Lower lobe of right lung (tissue), 2 donors: ENCODE results near the gene CLNK. TPM values are rescaled to one million over a fixed set of nuclear protein-coding genes. Genes with fewer than 3 reads are reported as not detected.

Source experiments
- ATAC-seq, 2 donors: fragments of 200-7000 bp; cut with Tn5 transposase; one replicate each; pipeline ENCODE4 v1.9.1; 2020 to 2022; ENCODE audit warnings: mild to moderate bottlenecking in 2 of 2, moderate library complexity in 2 of 2
- DNase-seq: peaks from one replicate; pipeline ENCODE4 v3.0.0-alpha.2; 2020
- H3K27ac ChIP-seq: fragments of 200-600 bp; one replicate; pipeline ENCODE4 v1.8.0; 2022
- H3K27me3 ChIP-seq: fragments of 200-600 bp; one replicate; pipeline ENCODE4 v1.8.0; 2022; ENCODE audit warnings: low read depth
- H3K36me3 ChIP-seq: fragments of 200-600 bp; one replicate; pipeline ENCODE4 v1.8.0; 2022; ENCODE audit warnings: mild to moderate bottlenecking
- H3K4me1 ChIP-seq: fragments of 200-600 bp; one replicate; pipeline ENCODE4 v1.8.0; 2022
- H3K4me3 ChIP-seq: fragments of 200-600 bp; one replicate; pipeline ENCODE4 v1.8.0; 2022; ENCODE audit warnings: mild to moderate bottlenecking
- H3K9me3 ChIP-seq: fragments of 200-600 bp; one replicate; pipeline ENCODE4 v1.8.0; 2022
- CTCF ChIP-seq: fragments of 200-600 bp; IDR thresholded peaks from one replicate; pipeline ENCODE4 v1.8.0; 2022; ENCODE audit warnings: antibody characterized with exemption, mild to moderate bottlenecking
- intact Hi-C: fragments of 100-400 bp; cut with DNase I; formaldehyde crosslinking; loops from one replicate; pipeline ENCODE4 v1.11.0; 2022
- total RNA-seq: library from RNA; stranded (reverse); fragmentation: NEBNext Ultra II Directional; extraction: Animal tissue kit (Norgen Biotek cat#: 25700); gene quantifications from one replicate; pipeline ENCODE4 v1.2.1, GENCODE V29; 2021
- donor health status: DM: no; HTN: yes; CAD: no; lungs with severe emphysema.

Gene CLNK
- total RNA-seq, 1 donor from 2014 or later, result 0.09 TPM

- H3K4me1 ChIP-seq, result no peaks in the 10 kb centered on the region
- H3K9me3 ChIP-seq, result no peaks in the 10 kb centered on the region
- TF ChIP-seq CTCF, result no peak
- no peaks in the 10 kb centered on the region for H3K36me3 ChIP-seq
- ATAC-seq (peak; percentile 57 to 58), DNase-seq (no peak)
- H3K4me3 ChIP-seq, result no peak overlapping the region
- no peaks in the 10 kb centered on the region for H3K27me3 ChIP-seq
- H3K27ac ChIP-seq, result no peak overlapping the region
- intact Hi-C loops, result no loop called here
These were observed 42.7 kb upstream of the CLNK start for GRCh38 chr4:10727140-10727880.

- Histone ChIP-seq H3K4me1 (no peaks in the 10 kb centered on the region), H3K4me3 (no peak overlapping the region), H3K27me3 (no peaks in the 10 kb centered on the region), H3K9me3 (no peaks in the 10 kb centered on the region), H3K36me3 (no peaks in the 10 kb centered on the region), H3K27ac (no peak overlapping the region)
- ATAC-seq, result peak; percentile 24 to 43
- DNase-seq, result no peak
- intact Hi-C loops, result no loop called here
- no peak for TF ChIP-seq CTCF
These were observed 38.4 kb upstream of the CLNK start for GRCh38 chr4:10722957-10723356.

- H3K27me3 ChIP-seq, result no peaks in the 10 kb centered on the region
- H3K9me3 ChIP-seq, result no peaks in the 10 kb centered on the region
- no peak overlapping the region for H3K27ac ChIP-seq
- H3K4me3 ChIP-seq, result no peak overlapping the region
- intact Hi-C loops, result no loop called here
- ATAC-seq, result no peak
- H3K4me1 ChIP-seq, result no peaks in the 10 kb centered on the region
- H3K36me3 ChIP-seq, result no peaks in the 10 kb centered on the region
- DNase-seq, result no peak
- TF ChIP-seq CTCF, result no peak
These were observed 37.0 kb upstream of the CLNK start for GRCh38 chr4:10721616-10722015.

GRCh38 chr4:10716163-10716562, 31.6 kb upstream of the CLNK start:
- H3K27ac ChIP-seq, result no peak overlapping the region
- ATAC-seq (no peak), DNase-seq (no peak)
- intact Hi-C loops, result no loop called here
- no peak for TF ChIP-seq CTCF
- no peaks in the 10 kb centered on the region for H3K4me1 ChIP-seq
- H3K27me3 ChIP-seq, result no peaks in the 10 kb centered on the region
- H3K9me3 ChIP-seq, result no peaks in the 10 kb centered on the region
- H3K36me3 ChIP-seq, result no peaks in the 10 kb centered on the region
- no peak overlapping the region for H3K4me3 ChIP-seq

GRCh38 chr4:10715696-10716095, 31.1 kb upstream of the CLNK start:
- TF ChIP-seq CTCF, result no peak
- ATAC-seq (no peak), DNase-seq (no peak)
- H3K4me1 ChIP-seq, result no peaks in the 10 kb centered on the region
- no peaks in the 10 kb centered on the region for H3K27me3 ChIP-seq
- no peak overlapping the region for H3K27ac ChIP-seq
- H3K4me3 ChIP-seq, result no peak overlapping the region
- no peaks in the 10 kb centered on the region for H3K36me3 ChIP-seq
- no peaks in the 10 kb centered on the region for H3K9me3 ChIP-seq
- intact Hi-C loops, result no loop called here
